Measurements from ENCODE around the gene ELMOD3. TPM values are rescaled to one million over a fixed set of nuclear protein-coding genes. Genes with fewer than 3 reads are reported as not detected.

ELMOD3 gene
- total RNA-seq, 4 donors from 2014 or later, result 17.4 to 21.5 (median 18.3) TPM

- intact Hi-C loops (cut with DNase I), result no loop called here
- Histone ChIP-seq H3K27me3 (no peaks in the 10 kb centered on the region), H3K27ac (replicated peaks in 1 of 4) (peak overlapping the region in 1 of 4 donors; percentile 58), H3K4me3 (no peak overlapping the region), H3K4me1 (peaks cover 0 to 26% (median 23%) of the 10 kb centered on the region in 4 donors), H3K9me3 (no peaks in the 10 kb centered on the region), H3K36me3 (peaks cover 0 to 28% (median 0%) of the 10 kb centered on the region in 4 donors)
- no peak for DNase-seq (ENCODE audit: extremely low spot score)
- WGBS, result 88% methylated on average over 2 of the region's 4 CpGs
- TF ChIP-seq CTCF (IDR thresholded peaks at IDR 0.05) (no peak), POLR2AphosphoS5 (IDR thresholded peaks at IDR 0.05) (no peak), POLR2A (IDR thresholded peaks at IDR 0.05; ENCODE audit: low read depth) (no peak), EP300 (IDR thresholded peaks at IDR 0.05) (no peak)
These were observed 43.4 kb downstream of the ELMOD3 start for GRCh38 chr2:85397925-85398331.

GRCh38 chr2:85398426-85399182 lies 44.0 kb downstream of the ELMOD3 start:
- Histone ChIP-seq H3K36me3 (peaks cover 0 to 28% (median 0%) of the 10 kb centered on the region in 4 donors), H3K9me3 (peaks cover 0 to 4% (median 0%) of the 10 kb centered on the region in 4 donors), H3K4me1 (peaks cover 0 to 26% (median 23%) of the 10 kb centered on the region in 4 donors), H3K27me3 (no peaks in the 10 kb centered on the region), H3K27ac (replicated peaks in 1 of 4) (no peak overlapping the region), H3K4me3 (no peak overlapping the region)
- TF ChIP-seq POLR2A (IDR thresholded peaks at IDR 0.05; ENCODE audit: low read depth) (no peak), EP300 (IDR thresholded peaks at IDR 0.05) (no peak), POLR2AphosphoS5 (IDR thresholded peaks at IDR 0.05) (no peak), CTCF (IDR thresholded peaks at IDR 0.05) (no peak)
- intact Hi-C loops (cut with DNase I), result no loop called here
- WGBS, result 88% methylated on average over 7 of the region's 8 CpGs
- DNase-seq (ENCODE audit: extremely low spot score), result no peak

GRCh38 chr2:85399183-85399455 lies 44.5 kb downstream of the ELMOD3 start:
- DNase-seq (ENCODE audit: extremely low spot score), result no peak
- intact Hi-C loops (cut with DNase I), result no loop called here
- 96% methylated on average over 8 of the region's 8 CpGs for WGBS
- Histone ChIP-seq H3K9me3 (peaks cover 0 to 5% (median 0%) of the 10 kb centered on the region in 4 donors), H3K27me3 (no peaks in the 10 kb centered on the region), H3K4me1 (peaks cover 0 to 25% (median 22%) of the 10 kb centered on the region in 4 donors), H3K4me3 (no peak overlapping the region), H3K36me3 (peaks cover 0 to 28% (median 0%) of the 10 kb centered on the region in 4 donors), H3K27ac (replicated peaks in 1 of 4) (no peak overlapping the region)
- TF ChIP-seq EP300 (IDR thresholded peaks at IDR 0.05), result no peak
- TF ChIP-seq CTCF (IDR thresholded peaks at IDR 0.05), result no peak
- no peak for TF ChIP-seq POLR2AphosphoS5 (IDR thresholded peaks at IDR 0.05)
- no peak for TF ChIP-seq POLR2A (IDR thresholded peaks at IDR 0.05; ENCODE audit: low read depth)

- peaks cover 0 to 22% (median 0%) of the 10 kb centered on the region in 4 donors for H3K36me3 ChIP-seq
- intact Hi-C loops (cut with DNase I), result no loop called here
- H3K9me3 ChIP-seq, result peaks cover 0 to 5% (median 0%) of the 10 kb centered on the region in 4 donors
- DNase-seq (ENCODE audit: extremely low spot score), result no peak
- WGBS, result 95% methylated on average over 8 of the region's 8 CpGs
- no peak overlapping the region for H3K4me3 ChIP-seq
- TF ChIP-seq EP300 (IDR thresholded peaks at IDR 0.05) (no peak), CTCF (IDR thresholded peaks at IDR 0.05) (no peak), POLR2AphosphoS5 (IDR thresholded peaks at IDR 0.05) (no peak), POLR2A (IDR thresholded peaks at IDR 0.05; ENCODE audit: low read depth) (no peak)
- no peak overlapping the region for H3K27ac ChIP-seq (replicated peaks in 1 of 4)
- H3K27me3 ChIP-seq, result no peaks in the 10 kb centered on the region
- H3K4me1 ChIP-seq, result peaks cover 0 to 22% (median 18%) of the 10 kb centered on the region in 4 donors
These were observed 45.5 kb downstream of the ELMOD3 start for GRCh38 chr2:85400023-85400422.
